ENCODE data around the gene RPLP1.

DNA sequence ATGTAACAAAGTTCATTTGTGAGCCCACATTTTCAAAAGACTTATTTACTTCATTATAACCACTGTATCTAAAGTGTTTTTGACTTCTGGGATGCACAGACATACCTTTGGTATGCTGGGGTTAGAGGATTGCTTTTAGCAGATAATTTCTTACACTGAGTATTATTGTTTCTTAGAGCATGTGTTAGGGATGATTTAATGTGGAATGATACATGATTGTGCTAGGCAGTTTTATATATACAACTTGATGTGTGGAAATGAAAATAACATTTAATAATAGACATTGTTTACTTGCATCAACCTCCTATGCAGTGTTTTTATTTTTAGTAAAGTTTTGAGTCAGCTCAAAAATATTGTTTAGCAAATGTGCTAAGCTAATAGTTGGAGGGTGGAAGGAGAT, 35.0 kb upstream of the RPLP1 start:
- TF ChIP-seq POLR2AphosphoS5 (IDR thresholded peaks at IDR 0.05; ENCODE audit: low read depth, low read length) (no peak), YY1 (IDR thresholded peaks at IDR 0.05; ENCODE audit: low read depth) (no peak), TCF12 (IDR thresholded peaks at IDR 0.05) (peak; percentile 42; the same call in 1 of the 2 replicates), TAF1 (IDR thresholded peaks at IDR 0.05; ENCODE audit: borderline replicate concordance, low read depth, low read length) (no peak), NRF1 (IDR thresholded peaks at IDR 0.05; ENCODE audit: low read depth, low read length) (no peak), GABPA (IDR thresholded peaks at IDR 0.05; ENCODE audit: low read depth) (no peak), RXRA (IDR thresholded peaks at IDR 0.05; ENCODE audit: borderline replicate concordance, low read depth) (no peak), EZH2phosphoT487 (IDR thresholded peaks at IDR 0.05; ENCODE audit: borderline replicate concordance, low read depth) (no peak), TEAD4 (IDR thresholded peaks at IDR 0.05; ENCODE audit: borderline replicate concordance, insufficient read depth) (no peak)
- TF ChIP-seq, protein P1, sequence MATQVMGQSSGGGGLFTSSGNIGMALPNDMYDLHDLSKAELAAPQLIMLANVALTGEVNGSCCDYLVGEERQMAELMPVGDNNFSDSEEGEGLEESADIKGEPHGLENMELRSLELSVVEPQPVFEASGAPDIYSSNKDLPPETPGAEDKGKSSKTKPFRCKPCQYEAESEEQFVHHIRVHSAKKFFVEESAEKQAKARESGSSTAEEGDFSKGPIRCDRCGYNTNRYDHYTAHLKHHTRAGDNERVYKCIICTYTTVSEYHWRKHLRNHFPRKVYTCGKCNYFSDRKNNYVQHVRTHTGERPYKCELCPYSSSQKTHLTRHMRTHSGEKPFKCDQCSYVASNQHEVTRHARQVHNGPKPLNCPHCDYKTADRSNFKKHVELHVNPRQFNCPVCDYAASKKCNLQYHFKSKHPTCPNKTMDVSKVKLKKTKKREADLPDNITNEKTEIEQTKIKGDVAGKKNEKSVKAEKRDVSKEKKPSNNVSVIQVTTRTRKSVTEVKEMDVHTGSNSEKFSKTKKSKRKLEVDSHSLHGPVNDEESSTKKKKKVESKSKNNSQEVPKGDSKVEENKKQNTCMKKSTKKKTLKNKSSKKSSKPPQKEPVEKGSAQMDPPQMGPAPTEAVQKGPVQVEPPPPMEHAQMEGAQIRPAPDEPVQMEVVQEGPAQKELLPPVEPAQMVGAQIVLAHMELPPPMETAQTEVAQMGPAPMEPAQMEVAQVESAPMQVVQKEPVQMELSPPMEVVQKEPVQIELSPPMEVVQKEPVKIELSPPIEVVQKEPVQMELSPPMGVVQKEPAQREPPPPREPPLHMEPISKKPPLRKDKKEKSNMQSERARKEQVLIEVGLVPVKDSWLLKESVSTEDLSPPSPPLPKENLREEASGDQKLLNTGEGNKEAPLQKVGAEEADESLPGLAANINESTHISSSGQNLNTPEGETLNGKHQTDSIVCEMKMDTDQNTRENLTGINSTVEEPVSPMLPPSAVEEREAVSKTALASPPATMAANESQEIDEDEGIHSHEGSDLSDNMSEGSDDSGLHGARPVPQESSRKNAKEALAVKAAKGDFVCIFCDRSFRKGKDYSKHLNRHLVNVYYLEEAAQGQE (IDR thresholded peaks at IDR 0.05; ENCODE audit: low read depth, low read length) = no peak
- TF ChIP-seq, protein P2, sequence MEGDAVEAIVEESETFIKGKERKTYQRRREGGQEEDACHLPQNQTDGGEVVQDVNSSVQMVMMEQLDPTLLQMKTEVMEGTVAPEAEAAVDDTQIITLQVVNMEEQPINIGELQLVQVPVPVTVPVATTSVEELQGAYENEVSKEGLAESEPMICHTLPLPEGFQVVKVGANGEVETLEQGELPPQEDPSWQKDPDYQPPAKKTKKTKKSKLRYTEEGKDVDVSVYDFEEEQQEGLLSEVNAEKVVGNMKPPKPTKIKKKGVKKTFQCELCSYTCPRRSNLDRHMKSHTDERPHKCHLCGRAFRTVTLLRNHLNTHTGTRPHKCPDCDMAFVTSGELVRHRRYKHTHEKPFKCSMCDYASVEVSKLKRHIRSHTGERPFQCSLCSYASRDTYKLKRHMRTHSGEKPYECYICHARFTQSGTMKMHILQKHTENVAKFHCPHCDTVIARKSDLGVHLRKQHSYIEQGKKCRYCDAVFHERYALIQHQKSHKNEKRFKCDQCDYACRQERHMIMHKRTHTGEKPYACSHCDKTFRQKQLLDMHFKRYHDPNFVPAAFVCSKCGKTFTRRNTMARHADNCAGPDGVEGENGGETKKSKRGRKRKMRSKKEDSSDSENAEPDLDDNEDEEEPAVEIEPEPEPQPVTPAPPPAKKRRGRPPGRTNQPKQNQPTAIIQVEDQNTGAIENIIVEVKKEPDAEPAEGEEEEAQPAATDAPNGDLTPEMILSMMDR (IDR thresholded peaks at IDR 0.05) = no peak
- TF ChIP-seq, protein P3, sequence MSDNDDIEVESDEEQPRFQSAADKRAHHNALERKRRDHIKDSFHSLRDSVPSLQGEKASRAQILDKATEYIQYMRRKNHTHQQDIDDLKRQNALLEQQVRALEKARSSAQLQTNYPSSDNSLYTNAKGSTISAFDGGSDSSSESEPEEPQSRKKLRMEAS (IDR thresholded peaks at IDR 0.05; ENCODE audit: low read depth) = no peak
